ENCODE results near the gene ZSCAN20.

DNA sequence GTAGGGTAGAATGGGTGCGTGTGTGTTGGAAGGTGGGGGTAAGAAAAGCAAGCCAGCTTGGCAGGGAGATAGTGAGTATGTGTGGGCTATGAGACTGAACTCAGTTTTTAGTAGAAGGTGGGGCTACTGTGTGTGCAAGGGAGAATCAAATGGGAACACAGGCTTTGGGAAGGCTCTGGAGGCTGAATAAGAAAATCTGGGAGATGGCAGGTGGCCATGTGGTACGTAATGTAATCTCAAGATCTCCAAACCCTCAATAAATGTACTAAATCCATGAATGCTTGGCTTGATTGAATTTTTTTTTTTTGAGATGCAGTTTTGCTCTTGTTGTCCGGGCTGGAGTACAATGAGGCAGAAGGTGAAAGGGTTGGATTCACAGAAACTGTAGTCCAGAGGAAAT is 3.5 kb upstream of the ZSCAN20 start:
- TF ChIP-seq USF2 (IDR thresholded peaks at IDR 0.05; ENCODE audit: low read depth, low read length) (no peak), POLR2A (IDR thresholded peaks at IDR 0.05; ENCODE audit: low read depth, low read length) (no peak)

Measured in IMR-90 (cell line).